NCI-H2029 treated with DMSO at 0.1 percent for 48 hours (cell line): Measurements from ENCODE around the gene WBP1.
A peak's percentile ranks its signal among the peaks of the same experiment; 100 is the strongest.
"Not testable (repeated sequence)": the region's sequence is repeated elsewhere in the genome, so short reads cannot be mapped to it uniquely, and the experiment has no call there.

ENCODE experiments used
- DNase-seq: peaks from one replicate; lab custom pipeline; 2025; lab: John Stamatoyannopoulos, UW

WBP1 gene

DNA sequence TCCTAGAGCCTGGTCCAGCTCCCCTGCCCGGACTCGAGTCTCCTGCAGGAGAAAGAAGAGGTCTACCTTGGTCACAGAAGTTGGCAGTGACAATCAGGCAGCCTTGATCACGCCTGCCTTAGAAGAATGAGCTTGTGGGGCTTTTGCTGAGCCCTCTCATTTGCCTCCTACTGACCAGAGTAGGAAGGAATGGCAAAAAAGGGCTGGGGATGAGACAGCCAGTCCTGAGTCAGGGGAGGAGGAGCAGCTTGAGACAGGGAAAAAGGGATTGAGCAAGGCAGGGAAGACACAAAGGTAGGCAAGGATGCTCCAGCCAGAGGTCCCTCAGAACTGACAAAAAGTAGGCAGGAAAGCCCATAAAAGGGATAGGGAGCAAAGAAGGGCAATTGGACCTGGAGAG lies 30.7 kb upstream of the WBP1 start:
- no peak for DNase-seq

DNA sequence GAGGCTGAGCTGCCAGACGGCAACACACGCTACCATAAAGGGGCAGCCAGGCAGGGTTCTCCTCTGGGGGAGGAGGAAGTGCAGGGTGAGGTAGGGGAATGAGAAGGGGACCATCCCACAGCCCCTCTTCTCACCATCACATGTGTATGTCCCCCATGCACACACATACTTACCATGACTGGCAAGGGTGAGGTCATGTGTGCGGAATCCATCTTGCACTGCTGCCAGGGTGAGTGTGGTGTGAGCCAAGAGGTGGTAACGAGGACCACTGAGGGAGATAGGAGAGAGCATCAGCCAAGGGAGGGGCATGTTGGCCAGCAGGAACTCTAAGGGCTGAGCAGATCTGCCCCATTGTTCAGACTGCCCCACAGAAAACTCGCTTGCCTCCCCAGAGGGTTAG lies 29.6 kb upstream of the WBP1 start:
- no peak for DNase-seq

DNA sequence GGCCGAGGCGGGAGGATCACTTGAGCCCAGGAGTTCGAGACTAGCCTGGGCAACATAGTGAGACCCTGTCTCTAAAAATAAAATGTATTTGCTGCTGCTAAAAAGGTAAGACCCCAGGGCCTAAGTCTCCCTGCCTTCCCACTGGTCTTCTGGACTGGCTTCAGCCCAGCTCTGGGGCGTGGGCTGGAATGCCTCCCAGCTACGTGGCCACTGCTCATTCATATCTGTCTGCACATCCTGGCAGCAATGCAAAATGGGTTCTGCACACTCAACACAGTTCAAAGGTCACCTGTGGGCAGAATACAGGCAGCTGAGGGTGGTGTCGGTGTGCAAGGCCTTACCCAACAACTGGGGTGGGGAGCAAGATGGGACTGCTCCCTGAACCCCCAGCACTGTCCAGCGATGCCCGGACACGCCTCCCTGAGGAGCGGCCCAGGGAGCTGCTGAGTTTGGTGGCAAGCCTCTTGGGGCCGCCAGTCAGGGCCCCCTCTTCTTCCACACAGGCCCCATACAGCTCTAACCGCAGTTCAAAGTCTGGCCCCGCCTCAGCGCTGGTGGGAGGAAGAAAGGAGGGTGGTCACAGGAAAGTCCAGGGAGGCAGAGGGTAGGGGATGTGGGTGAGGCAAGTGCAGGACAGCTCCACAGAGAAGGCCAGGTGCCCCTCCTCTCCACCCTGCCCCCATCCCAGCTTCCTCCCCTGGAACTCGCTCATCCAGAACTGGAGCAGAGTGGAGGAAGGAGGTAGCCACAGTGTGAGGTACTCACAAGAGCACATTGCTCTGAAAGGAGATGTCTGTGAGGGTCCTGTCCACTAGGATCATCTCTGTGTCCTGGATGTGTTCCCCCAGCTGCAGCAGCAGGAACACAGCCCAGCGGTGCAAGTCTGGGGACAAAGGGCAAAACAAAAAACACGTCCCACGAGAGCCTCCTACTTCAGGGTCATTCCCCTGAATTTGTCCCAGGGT lies 28.5 kb upstream of the WBP1 start:
- DNase-seq = no peak

DNA sequence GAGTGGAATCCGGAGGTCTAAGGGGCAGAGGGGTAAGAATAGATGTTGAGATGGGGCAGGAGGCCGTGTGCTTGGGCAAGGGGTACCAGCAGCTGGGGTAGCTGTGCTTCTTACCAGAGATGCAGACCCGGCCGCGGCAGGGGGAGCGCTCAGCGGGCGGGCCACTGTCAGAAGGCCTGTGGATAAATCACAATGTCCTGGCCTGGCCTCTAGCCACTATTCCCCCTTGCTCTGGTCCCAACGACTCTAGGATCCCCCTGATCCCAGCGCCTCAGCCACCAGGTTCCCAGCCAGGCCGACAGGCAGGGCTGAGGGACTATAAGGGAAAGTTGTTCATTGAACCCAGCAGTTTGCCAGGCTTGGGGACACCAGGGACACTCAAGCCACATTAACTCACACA lies 27.7 kb upstream of the WBP1 start:
- no peak for DNase-seq

DNA sequence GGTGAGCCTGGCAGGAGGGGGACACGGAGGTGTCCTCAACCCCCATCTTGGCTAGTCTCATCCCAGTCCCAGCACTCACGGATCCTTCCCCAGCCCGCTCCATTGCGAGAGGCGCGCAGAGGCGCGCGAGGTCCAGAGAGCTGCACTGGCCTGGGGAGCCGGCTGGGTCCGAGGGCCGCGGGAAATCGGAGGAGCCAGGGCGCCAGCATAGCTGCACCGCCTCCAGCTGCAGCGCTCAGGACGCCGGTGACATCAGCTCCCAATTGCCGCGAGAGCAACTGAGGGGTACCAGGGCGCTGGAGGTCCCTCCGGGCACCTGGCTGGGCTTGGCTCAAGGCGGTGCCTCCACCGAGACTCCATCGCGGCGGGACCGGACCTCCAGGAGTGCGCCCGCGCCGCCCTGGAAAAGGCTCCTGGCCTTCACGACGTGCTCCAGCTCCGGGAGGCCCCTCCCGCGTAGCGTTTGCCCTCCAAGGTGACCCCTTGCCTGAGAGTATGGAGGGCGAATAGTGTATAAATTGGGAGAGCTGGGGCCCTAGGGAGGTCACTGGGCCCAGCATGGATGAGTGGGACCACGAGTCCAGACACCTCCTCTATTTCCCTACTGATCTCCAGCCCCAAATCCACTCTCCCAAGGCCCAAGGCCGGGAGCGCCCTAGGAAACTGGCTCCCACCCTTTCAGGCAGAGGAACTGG lies 22.0 kb upstream of the WBP1 start:
- no peak for DNase-seq

DNA sequence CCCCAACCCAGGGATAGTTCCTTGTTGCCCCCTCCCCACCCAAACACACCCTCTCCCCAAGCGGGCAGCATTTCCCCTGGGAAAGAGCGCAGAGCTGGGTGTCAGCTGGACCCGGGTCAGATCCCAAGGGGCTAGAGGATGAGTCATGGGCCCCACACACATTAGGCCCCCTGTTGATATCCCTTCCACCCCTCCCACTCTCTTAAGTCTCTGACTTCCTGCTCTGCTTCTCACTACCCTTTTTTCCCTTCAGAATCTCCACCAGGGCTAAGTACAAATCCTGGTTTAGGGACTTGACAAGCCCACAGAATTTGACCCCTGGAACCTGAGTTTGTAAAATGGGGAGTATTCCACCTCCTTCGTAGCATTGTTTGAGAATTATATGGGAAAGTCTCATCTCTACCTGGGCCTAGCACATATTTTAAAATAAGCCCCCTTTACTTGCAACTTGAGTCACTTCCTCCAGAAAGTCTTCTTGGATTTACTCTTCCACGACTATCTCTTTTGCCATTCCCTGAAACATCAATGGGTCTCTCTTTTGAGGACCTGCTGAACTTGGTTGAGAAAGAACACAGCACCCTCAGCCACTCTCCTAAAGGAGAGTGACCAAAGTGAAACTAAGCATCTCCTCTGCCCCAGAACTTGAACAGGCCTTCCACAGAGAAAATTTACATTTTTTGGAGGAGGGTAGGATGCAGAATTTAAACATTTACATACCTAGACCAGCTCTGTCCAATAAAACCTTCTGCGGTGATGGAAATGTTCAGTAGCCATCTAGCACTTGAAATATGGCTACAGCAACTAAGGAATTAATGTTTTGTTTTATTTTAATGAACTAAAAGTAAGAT lies 21.2 kb upstream of the WBP1 start:
- DNase-seq = no peak

DNA sequence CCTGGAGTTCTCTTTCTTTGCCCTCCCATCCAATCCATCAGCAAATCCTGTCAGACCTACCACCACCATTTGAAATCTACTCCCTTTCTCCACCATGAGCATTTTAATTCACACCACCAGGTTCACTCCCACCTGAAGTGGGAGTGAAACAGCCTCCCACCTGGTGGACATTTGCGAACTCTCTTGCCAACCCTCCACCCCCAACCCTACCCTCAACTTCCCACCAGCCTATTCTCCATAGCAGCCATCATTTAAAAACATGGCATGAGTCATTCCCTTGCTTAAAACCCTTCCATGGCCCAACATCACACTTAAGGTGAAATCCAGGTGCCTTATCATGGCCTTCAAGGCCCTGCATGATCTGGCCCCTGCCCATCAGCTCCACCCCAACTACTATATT lies 20.0 kb upstream of the WBP1 start:
- no peak for DNase-seq

DNA sequence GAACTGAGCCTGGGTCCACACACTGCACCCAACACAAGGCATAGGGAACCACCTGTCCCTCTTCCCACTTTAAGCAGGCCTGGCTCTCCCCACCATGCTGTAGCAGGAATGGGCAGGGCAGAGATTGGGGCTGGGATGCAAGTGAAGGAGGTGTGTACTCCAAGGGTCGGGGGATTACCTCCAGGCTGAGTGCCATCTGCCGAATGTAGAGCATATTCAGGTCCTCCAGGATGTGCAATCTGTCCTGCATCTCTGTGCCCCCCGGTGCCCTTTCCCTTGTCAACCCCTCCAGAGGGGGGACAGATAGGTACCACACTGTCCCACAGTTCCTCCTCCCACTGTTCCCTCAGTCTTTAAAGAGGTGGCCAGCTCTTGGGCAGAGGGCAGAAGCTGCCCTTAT lies 18.9 kb upstream of the WBP1 start:
- no peak for DNase-seq

DNA sequence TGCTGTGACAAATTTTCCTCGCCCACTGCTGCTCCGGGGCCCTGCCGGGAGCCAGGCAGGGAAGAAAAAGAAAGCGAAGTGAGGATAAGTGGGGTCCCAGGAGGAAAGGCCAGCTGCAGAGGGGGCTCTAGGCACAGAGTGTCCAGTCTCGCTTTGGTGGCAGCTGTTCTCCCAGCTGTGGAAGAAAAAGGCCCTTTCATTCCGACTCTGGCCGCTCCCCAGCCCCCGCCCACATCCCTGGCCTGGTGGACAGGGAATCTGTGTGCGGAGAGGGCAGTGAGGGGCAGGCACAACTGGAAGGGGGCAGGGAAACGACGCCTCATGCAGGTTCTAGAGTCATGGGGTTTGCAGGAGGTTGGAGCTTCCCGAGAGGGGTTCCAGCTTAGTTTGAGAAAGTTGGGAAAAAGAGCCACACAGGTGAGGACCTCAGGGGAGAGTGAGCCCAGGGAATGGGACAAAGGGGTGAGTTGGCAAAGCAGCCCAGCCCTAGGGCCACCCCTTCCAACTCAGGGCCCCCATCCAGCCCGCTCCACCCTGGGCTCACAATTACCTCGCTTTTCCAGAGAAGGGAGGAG lies 18.3 kb upstream of the WBP1 start:
- DNase-seq = no peak

DNA sequence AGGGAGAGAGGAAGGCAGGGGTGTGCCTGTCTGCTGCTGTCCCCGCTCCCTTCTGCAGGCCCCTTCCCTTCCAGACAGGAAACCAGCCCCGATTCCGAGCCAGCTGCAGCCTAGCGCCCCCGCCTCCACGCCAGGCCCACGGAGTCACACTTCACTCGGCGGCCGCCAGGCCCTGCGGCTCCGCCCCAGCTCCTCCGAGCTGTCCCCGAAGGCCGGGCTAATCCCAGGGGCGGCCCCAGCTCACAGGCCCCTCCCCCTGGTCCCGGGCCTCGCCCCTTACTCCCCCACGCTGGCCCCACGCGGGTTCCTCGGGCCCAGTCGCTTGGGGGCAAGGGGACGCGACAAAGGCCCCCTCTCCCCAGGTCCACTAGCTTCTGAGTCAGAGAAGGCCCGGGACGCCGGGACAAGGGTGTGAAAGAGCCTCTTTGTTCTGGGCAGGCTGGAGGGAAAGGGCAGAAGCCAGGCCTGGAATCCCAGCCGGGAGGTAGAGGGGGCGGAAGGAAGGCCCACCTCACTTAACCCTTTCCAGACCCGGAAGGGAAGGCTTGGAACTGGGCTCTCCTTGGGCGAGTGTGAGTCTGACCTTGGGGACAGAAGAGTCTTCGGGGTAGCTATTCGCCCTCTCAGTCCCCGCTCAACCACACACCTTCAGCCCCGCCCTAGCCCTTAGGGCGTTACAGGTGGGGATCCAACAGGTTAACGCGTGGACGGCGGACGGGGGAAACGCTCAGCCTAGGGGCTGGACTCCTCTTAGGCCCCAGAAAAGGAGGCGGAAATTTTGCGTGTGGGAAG lies 17.7 kb upstream of the WBP1 start:
- peak; percentile 36 for DNase-seq

DNA sequence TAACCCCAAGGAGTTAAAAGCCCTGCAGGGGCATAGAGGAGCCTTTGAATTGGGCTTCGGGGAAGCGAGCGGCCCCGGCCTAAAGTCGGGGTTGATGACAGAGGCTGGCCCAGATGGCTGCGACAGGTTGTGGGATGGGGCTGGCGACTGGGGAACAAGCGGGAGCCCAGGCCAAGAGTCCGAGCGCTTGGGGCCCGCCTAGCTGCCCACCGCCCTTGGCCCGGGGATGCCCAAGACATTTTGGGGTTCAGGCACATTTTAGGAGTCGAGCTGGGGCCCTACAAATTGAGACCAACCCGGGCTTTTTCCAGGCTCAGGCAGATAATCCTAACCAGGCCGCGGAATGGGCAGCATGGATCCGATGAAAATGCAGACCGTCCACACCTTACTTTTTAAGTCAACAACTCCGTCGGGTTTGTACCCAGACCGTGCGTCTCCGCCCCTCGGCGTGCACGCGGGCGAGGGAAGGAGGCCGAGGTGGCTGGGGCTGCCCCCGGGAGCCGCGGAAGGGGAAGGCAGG lies 17.0 kb upstream of the WBP1 start:
- DNase-seq = peak; percentile 20

DNA sequence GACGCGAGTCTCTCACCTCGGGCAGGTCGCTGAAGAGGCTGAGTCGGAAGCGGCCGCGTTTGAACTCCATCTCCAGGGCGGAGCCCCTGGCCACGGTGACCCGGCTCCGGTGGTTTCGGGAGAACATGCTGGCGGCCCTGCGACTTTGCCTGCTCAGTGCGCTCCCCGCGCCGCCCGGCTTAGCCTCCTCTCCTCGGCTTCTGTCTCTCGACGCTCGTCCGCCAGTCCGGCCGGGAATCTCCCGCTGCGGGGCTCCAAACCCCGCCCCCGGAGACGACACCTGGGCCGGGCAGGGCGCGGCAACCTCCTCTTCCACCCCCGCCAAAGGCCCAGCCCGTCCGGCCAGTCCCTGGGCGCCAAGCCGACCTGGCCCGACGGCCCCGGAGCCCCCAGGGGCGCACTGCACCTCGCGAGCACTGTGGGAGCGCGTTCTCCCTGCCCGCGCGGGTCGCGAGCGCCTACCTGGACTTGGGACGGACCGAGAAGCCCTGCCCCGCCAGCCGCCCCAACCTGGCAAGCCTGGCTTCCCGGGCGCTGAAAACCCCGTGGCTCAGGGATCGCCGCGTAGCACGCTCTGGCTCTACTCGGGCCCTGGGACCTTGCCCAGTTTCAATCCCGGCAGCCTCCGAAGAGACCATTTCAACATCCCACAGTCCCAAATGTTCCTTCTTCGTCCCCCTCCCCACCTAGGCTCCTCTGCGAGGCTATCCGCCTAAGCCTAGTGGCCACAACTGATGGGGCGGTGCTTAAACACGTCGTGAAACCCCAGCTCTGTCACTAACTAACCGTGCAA lies 16.4 kb upstream of the WBP1 start, which contains the start of gene RTKN:
Gene RTKN (minus strand): TSS at position 248 of the 793 bp plus-strand sequence. CDS start 121 bp downstream, at position 127.
- DNase-seq = peak; percentile 17

DNA sequence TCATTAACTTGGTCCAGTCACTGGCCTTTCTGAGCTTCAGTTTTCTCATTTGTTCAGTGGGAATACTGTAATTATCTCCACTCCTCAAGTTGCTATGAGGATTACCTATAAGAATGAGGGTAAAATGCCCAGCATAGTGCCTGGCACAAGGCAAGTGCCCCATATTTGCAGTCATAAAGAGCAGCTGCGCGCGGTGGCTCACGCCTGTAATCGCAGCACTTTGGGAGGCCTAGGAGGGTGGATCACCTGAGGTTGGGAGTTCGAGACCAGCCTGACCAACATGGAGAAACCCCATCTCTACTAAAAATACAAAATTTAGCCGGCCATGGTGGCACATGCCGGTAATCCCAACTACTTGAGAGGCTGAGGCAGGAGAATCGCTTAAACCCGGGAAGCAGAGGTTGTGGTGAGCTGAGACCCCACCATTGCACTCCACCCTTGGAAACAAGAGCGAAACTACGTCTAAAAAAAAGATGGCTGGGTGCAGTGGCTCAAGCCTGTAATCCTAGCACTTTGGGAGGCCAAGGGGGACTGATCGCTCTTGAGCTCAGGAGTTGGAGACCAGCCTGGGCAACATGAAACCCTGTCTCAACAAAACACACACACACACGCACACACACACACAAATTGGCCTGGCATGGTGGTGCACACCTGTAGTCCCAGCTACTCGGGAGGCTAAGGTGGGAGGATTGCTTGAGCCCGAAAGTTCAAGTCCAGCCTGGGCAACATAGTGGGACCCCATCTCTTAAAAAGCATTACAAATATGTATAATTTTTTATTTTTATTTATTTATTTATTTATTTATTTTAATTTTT lies 15.5 kb upstream of the WBP1 start:
- not testable (repeated sequence) for DNase-seq

DNA sequence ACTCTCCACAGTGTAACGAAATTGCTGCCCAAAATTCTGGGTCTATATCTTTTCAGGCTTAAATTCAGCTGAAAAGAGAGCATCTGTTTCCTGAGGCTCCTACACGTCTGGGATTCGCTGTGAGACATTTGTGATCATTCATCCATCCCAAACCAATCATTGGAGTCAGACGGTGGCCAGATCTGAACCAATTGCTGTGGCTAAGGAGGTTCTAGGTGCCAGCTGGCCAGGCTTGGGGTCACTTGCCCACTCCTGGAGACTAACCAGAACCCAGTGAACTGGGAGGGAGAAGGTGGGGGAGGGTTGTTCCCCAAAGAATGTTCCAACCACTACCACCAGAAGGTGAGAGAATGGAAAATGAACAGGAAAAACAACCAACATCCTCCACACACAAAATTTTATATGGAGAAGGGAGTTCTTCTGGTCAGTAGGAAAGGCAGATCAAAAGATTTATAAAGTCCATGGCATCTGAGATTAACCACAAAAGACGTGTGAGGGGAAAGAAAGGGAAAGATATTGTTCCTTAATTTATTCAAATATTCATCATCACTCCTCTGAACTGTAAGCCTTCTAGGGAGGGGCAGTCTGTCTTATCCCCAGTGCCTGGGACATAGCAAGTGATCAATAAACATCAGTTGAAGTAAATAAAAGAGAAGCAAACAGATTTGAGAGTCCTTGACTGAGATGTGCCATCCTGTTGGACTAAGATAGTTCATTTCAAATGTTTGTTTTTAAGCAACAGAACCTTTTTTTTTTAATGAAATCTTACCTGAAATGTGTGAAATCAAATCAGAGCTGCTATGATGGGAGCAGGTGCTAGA lies 13.5 kb upstream of the WBP1 start:
- DNase-seq = no peak

DNA sequence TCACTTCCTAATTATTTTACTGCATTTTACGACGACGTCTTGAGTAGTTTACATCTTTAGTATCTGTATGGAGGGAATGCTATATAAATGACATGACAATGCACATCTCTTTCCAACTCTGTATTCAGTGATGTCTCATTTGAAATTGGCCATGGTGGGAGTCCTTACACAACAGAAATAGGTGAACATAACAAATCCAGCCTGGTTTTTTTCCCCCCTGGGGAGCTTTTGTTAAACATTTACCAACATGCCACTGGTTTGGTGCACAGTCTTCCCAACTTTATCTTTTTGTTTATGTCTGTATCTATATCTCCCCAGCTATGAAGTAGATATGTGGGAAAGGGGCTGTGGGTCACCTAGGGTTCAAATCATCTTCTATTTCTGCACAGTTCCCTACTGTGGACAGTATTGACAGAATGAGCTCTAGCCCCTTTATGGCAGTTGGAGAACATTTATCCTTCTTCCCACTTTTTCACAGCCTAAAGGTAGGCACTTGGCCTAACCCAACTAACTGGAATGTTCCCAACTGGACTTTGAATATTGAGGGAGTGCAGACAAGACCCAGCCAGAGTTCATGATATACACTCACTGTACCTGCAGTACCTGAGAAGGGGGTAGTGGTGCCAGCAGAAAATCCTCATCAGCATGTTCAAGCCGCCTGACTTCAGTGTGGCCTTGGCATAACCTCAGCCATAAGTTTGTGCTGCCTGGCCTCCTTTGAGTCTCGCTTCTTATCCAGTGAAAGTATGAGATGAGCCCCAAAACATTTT lies 10.8 kb upstream of the WBP1 start:
- DNase-seq = no peak

DNA sequence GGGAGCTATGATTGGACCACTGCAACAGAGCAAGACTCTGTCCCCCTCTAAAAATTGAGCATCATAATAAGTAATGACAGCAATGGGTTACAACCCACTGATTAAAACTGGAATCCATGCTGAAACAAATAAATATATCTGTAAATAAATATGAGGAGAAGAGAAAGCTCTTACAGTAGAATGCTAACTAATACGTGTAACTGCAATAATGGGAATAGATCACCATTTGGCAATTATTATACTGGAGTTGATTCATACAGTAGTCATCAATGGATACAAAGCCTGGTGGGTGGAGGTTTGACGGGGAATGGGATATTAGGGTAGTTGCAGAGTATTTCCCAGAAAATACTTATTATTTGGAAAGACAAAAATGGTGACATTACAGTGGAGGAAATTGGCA lies 9.5 kb upstream of the WBP1 start:
- no peak for DNase-seq

DNA sequence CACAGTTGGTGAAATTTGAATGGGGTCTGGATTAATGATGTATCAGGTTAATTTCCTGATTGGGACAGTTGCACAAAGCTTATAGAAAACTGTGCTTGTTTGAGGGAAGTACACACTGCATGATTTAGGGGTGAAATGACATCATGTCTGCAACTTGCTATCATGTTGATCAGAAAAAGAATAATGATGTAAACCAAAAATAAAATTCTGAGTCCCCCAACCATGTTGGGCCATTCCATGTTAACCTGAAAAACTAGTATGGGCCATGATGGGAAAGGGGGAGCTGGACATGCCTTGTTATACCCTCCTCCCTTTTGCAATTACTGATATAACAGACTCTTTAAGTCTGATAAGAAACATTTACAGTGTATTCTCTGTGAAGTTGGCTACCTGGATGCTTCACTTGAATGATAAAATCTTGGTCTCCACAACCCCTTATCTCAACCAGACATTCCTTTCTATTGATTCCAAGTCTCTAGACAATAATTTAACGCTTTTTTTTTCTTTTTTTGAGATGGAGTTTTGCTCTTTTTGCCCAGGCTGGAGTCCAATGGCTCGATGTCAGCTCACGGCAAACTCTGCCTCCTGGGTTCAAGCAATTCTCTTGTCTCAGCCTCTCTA lies 7.6 kb upstream of the WBP1 start:
- no peak for DNase-seq
